Ovary (tissue), 3 donors: ENCODE data around the gene NME1.

Experiments
- POLR2A ChIP-seq: fragments of 450-650 bp; IDR thresholded peaks from one replicate; pipeline ENCODE4 v1.6.1; 2017; ENCODE audit warnings: antibody characterized with exemption, mild to moderate bottlenecking, moderate library complexity
- TF ChIP-seq, protein P1 (sequence below), 3 donors: fragments of 450-650 bp in 2 of 3; fragments of 200-600 bp in 1 of 3; IDR thresholded peaks; one replicate each; pipeline versions ENCODE4 v1.5.1 to v1.8.0; 2016 to 2022; ENCODE audit warnings: antibody characterized with exemption in 3 of 3, mild to moderate bottlenecking in 1 of 3
- donor health status: DM: no; HTN: no; CAD: no.

- no peak for TF ChIP-seq POLR2A
- TF ChIP-seq, protein P1, sequence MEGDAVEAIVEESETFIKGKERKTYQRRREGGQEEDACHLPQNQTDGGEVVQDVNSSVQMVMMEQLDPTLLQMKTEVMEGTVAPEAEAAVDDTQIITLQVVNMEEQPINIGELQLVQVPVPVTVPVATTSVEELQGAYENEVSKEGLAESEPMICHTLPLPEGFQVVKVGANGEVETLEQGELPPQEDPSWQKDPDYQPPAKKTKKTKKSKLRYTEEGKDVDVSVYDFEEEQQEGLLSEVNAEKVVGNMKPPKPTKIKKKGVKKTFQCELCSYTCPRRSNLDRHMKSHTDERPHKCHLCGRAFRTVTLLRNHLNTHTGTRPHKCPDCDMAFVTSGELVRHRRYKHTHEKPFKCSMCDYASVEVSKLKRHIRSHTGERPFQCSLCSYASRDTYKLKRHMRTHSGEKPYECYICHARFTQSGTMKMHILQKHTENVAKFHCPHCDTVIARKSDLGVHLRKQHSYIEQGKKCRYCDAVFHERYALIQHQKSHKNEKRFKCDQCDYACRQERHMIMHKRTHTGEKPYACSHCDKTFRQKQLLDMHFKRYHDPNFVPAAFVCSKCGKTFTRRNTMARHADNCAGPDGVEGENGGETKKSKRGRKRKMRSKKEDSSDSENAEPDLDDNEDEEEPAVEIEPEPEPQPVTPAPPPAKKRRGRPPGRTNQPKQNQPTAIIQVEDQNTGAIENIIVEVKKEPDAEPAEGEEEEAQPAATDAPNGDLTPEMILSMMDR (IDR thresholded peaks at IDR 0.05): no peak
Observed at GRCh38 chr17:51165680-51166197, 12.4 kb downstream of the NME1 start.
